Measurements from ENCODE around the gene ZNF79.

The ZNF79 gene

DNA sequence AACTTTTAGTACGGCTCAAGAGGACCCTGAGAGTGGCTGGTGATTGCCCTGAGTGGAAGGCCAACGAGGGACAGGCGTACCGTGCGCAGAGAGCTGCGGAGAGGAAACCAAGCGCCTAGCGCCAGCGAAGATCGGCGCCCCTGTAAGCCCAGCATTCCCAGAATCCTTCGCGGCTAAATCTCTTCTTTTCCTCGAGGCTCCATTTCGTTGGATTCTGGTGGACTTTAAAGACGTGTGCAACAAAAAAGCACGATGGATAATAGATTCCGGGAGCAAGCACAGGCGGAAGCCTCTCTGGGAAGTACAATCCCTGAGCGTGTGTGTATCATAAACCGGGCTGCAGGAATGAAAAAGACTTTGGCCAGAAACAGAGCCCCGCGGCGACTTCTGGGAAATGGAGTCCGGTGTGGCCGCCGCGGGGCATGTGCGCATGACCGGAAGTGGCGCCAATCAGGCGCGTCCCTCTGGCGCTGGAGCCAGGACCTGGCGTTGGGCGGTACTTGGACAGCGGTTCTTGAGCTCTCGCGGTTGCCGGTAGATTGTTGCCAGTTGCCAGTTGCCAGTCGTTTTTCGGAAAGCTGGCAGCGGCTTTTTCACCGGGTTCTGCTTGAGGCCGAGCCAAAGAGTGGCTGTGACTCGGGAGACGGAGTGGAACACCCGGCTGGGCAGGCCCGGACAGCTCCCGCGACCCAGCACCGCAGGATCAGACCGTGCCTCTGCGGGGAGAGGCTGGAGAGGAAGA lies at the start of gene ZNF79:
ZNF79 (plus strand) TSS at position 449 of the 742 bp plus-strand sequence. CDS start 406 bp downstream, outside the sequence.
- peak; percentile 84 for DNase-seq (ENCODE audit: low read depth)

DNA sequence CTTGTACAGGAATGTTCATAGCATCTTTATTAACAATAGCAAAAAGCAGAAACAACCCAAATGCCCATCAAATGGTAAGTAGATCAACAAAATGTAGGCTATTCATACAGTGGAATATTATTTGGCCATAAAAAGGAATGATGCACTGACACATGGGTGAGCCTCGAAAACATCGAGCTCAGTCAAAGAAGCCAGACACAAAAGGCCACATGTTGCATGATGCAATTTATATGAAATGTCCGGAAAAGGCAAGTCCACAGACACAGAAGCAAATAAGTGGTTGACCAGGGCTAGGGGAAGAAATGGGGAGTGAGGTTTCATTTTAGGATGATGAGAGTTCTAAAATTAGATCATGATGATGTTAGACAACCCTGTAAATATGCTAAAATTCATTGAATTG lies 43.7 kb upstream of the ZNF79 start:
- DNase-seq (ENCODE audit: low read depth) = no peak

DNA sequence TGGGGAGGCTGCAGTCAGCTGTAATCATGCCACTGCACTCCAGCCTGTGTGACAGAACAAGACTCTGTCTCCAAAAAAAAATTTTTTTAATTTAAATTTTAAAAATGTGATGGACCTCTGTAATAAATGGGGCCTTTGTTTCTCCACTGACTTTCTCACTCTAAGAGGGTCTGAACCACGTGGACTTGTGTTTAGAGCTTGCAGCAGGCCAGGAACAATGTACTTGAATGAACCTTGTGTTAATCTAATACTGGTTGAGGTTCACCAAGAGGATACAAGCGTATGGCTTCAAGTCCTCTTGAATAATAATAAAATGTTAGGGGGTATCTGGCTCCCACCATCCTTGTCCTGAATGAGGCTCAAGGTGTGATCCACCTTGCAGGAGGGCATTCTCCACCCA lies 41.6 kb upstream of the ZNF79 start:
- DNase-seq (ENCODE audit: low read depth) = no peak

DNA sequence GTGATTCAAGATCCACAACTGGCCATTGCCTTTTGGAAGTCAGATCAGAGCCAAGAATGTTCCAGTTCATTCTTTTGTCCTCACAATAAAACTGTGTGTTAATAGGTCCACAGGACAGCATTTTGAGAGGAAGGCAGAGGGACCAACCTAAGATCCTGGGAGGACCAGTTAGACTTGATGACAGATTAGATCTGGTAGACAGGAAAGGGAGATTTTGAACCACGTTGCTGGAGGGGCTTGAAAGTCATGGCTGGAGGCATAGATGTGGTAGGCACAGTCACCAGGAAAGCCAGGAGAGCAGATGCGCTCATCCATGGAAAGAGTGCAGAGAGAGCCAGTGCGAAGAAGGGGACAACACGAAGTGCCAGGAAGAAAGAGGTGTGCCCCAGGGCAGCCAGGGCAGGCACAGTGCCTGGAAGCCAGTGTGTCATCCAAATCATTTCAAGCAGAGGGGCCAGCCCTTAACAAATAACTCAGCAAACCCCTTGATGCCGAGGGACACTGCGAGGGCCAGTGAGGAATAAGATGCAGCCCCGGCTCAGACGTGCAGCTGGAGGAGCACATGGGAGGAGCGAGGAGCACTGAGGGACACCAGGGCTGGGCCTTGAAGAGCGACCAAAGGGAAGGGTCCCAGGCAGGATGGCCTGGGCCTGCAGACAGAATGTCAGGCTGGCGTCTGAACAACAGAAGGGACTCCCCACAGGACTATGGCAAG lies 40.0 kb upstream of the ZNF79 start:
- no peak for DNase-seq (ENCODE audit: low read depth)

DNA sequence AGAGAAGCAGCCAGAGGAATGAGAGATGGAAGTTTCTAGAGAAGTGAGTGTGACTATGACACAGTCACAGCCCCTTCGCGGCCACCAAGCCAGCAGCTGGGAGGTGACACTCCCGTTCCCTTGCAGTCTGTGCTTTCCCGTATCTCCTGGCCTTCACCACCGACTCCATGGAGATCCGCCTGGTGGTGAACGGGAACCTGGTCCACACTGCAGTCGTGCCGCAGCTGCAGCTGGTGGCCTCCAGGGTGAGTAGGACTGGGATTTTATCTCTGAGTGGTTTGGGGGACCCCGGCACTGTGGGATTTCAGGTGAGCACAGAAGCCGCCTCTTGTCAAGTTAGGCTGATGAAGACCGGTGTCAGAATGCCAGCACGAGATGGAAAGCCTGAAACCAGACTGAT lies 39.3 kb upstream of the ZNF79 start:
- DNase-seq (ENCODE audit: low read depth) = no peak

DNA sequence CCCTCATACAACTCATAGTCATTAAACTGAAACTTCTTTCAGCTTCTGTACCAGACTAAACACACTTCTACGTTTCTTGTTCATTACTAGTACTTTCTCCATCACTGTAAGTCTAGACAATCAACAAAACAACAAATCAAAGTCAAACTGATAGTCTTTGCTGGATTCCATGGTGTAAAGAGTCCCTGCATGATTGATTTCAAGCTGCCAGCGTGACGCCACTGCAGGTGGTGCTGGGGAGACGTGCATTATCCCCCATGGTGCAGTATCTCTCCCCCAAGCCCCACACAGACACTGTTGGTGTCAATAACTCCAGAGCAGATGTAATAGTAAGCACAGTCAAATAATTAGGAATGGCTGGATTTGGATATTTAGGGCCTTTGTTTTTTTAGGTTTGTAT lies 37.9 kb upstream of the ZNF79 start:
- no peak for DNase-seq (ENCODE audit: low read depth)

DNA sequence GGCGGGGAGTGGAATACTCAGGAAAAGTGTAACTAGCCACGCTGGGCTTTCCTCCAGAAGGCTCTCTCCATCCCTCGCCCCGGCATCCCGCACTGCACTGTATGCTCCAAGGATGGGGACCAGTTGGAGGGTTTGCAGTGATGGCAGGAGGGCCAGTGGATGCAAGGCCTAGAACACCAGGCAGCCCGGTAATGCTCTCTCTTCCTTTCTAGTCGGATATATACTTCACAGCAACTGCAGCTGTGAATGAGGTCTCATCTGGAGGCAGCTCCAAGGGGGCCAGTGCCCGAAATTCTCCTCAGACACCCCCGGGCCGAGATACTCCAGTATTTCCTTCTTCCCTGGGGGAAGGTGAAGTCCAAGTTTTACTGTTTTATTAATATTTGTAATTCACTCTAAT lies 37.2 kb upstream of the ZNF79 start:
- DNase-seq (ENCODE audit: low read depth) = no peak

DNA sequence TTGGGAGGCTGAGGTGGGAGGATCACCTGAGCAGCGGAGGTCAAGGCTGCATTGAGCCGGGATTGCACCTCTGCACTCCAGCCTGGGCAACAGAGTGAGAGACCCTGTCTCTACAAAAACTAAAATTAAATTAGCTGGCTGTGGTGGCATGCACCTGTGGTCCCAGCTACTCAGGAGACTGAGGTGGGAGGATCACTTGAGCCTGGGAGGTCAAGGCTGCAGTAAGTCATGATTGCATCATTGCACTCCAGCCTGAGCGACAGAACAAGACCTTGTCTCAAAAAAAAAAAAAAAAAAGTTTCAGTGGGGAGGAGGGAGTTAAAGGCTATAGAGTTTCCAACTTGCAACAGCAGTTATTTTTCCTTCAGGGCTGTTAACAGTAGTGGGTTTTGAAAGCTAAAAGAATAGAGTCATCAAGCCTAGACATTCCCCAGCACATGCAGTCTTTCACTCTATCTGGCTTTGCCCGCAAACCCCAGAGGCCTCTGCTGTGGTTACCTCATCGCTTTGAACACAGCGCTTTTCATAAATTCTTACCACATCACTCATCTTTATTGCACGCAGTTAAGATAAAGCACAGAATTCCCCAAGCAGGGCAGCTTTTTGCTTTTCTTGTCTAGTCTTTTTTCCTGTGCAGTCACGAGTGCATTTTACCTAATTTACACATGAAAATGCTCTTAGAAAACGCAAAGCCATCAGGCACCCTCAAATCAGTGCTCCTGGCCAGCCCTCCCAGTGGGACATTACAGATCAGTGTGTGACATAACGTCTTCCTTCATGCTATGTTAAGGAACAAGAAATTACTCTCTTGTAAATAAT lies 35.9 kb upstream of the ZNF79 start:
- peak; percentile 64 for DNase-seq (ENCODE audit: low read depth)

DNA sequence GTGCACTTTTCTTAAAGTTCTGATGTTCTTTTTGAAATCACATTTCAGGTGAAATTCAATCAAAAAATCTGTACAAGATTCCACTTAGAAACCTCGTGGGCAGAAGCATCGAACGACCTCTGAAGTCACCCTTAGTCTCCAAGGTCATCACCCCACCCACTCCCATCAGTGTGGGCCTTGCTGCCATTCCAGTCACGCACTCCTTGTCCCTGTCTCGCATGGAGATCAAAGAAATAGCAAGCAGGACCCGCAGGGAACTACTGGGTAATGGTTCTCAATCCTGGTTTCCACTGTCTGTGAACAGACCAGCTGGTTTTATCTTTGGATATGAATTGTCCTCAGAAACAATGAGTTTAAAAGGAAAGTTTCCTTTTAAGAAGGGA lies 35.3 kb upstream of the ZNF79 start:
- DNase-seq (ENCODE audit: low read depth) = no peak

DNA sequence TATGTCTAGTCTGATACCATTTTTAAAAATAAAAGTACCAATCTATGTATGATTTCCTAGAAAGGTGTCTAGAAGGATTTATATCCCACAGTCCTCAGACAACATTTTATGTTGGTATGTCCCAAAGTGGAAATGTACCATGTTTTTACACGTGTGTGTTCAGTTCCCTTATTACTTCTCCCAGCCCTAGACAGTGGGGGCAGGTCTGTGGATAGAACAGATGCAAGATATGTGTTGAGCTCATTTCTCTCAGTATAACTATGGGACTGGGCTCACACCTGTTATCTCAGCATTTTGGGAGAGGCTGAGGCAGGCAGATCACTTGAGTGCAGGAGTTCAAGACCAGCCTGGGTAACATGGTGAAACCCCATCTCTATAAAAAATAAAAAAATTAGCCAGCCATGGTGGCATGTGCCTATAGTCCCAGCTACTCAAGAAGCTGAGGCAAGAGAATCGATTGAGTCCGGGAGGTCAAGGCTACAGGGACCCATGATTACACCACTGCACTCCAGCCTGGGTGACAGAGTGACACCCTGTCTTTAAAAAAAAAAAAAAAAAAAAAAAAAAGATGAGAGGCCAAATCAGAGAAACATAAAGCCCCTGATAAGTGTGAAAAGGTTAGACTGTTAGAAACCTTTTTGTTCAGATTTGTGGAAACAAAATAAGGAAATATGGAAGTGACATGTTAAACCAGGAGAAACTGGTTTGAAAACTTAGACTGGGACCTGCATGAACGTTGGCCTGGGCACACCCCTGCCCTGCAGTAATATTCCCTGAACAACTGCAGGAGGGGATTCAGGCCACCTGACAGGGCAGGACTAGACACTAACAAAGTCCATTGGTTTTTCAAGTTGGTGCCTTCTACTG lies 34.6 kb upstream of the ZNF79 start:
- no peak for DNase-seq (ENCODE audit: low read depth)

DNA sequence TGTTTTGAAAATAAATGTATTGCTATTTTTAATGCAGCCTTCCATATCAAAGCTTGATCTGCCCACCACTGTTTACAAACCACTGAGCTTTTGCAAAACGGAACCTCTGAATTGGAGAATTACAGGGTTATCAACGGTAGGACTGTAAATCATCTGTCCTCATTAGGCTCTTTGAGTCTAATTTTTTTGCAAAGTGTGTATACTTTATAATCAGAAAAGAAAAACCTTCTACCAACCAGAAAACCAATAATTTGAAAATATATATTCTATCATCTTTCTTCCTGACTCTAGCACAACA lies 34.0 kb upstream of the ZNF79 start:
- no peak for DNase-seq (ENCODE audit: low read depth)

DNA sequence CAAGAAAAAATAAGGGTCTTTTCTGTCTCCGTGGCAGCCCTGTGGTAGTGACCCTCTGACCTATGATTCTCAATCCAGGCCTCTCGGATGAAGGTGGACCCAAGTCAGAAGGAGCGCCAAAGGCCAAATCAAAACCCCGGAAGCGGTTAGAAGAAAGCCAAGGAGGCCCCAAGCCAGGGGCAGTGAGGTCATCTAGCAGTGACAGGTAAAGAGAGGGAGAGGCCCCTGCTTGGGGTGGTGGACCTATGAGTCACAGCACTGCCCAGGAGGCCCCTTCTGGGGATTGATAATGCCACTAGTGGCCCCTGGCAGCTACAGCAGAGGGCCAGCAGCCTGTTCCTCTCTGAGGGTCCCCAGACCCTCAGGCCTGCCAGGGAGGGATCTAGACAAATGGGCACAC lies 33.6 kb upstream of the ZNF79 start:
- DNase-seq (ENCODE audit: low read depth) = no peak

DNA sequence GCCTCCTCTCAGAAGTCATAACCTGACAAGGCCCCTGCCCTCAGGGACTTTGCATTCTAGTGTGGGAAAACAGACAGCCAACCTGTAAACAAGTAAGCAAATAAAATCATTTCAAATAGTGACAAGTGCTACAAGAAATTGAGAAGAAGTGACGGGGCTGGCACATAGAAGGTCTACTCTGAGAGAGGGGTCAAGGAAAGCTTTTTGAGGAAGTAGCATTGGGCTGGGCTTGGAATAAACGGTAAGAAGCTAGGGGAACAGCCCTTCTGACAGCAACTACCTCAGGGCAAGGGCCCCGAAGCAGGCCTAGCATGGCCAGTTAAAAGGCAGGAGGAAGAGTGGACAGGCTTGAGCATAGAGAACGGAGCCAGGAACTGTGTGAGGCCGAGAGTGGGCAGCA lies 32.0 kb upstream of the ZNF79 start:
- DNase-seq (ENCODE audit: low read depth) = no peak

DNA sequence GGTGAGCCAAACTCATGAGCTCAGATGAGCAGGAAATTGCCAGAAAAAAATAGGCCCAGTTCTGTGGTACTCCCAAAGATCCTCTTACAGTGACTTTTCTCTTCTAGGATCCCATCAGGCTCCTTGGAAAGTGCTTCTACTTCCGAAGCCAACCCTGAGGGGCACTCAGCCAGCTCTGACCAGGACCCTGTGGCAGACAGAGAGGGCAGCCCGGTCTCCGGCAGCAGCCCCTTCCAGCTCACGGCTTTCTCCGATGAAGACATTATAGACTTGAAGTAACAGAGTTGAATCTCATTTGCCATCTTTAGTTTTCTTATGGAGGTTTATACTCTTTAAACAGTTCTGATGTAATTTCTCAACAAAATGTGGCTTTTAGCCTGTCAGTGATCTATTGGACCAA lies 31.2 kb upstream of the ZNF79 start:
- DNase-seq (ENCODE audit: low read depth) = no peak

DNA sequence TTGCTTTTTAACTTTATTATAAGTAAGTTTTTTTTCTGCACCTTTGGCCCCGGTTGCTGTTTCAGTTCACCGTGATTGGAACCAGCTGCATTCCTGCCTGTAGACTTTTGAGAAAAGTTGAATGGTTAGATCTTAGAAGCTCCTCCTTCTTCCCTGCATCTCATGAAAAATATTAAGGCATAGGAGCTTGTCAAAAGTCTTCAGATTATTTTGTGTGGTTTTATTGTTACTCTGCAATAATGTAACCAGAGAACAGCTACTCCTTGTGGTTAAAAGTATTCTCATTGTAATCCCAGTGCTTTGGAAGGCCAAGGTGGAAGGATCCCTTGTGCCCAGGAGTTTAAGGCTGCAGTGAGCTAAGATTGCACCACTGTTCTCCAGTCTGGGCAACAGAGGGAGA lies 30.5 kb upstream of the ZNF79 start:
- no peak for DNase-seq (ENCODE audit: low read depth)

DNA sequence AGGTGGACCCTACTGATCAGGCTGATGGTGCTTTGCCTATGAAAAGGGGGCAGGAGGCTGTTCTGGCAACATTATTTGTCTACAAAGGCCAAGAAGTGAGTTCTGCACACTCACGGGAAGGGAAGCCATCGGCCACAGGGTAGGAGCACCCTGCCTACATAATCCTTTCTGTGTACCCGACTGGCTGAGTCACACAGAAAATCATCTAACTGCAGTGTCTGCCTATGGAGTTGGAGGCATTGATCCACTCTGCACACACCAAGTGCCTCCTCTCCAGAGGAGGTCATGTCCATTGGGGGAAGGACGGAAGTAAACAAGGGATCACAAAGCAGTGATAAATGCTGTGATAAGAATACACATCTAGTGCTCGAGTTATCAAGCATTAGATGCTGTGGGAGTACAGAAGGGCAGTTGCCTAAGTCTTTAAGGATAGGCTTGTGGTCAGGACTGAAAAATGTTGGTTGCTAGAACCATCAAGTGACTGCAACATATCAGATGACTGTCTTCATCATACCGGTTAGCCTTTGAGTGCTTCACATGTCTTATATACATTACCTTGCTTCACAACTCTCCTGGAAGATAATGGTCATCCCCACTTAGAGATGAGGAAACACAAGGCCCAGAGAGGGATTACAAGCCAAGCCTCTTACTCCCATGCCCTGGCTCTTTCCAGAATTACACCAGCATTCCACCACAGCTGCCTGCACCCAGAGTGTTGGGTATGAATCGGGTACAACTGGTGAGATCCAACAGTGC lies 28.5 kb upstream of the ZNF79 start:
- no peak for DNase-seq (ENCODE audit: low read depth)

DNA sequence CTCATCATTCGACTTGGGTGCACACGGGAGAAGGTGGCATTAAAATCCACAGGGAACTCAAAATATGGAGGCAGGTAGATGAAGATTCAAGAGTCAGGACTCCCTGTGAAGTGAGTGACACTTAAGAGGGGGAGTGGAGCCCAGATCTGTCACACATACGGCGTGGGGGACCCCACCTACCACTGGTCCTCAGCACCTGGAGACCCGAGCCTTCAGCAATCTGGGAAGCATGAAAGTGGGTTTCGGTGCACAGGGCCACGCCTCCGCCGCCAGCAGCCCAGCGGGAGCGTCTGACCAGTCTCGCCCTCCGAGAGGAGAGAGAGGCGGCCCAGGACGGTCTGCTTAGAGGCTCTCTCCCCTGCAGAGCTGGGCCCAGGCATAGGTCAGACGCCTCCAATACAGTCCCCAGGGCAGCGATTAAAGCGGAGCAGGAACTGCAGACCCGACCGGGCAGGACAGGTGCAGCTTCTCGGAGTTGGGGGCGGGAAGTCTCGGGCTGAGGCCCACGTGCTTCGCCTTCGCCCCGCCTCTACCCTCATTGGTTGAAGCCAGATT lies 27.9 kb upstream of the ZNF79 start:
- no peak for DNase-seq (ENCODE audit: low read depth)

DNA sequence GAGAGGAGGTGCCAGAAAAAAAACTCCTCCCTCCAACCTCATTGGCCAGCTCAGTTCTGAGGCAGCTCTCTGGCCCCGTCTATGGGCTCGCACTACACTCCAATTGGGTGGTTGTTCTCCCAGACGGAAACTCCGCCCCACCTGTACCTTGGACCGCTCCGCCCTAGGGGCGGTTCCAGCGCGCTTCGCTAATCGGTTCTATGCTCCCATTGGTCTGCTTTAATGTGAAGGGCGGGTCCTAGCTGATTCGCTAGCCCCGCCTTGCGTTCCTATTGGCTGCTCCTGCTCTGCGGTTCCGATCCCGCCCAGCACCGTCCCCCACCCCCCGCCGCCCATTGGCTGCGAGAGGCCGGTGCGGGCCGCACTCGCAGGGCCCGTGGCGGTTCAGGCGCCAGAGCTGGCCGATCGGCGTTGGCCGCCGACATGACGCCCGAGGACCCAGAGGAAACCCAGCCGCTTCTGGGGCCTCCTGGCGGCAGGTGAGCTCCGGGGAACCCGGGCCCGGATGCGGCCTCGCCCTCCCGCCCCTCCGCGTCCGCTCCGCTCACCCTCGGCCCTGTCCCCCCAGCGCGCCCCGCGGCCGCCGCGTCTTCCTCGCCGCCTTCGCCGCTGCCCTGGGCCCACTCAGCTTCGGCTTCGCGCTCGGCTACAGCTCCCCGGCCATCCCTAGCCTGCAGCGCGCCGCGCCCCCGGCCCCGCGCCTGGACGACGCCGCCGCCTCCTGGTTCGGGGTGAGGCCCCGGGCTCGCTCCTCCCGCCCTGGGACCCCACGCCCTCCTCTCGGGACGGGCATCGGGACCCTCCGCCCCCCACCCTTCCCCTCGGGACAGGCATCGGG lies 27.2 kb upstream of the ZNF79 start, which contains the start of gene SLC2A8:
SLC2A8 (plus strand) TSS at position 362 of the 838 bp plus-strand sequence; CDS start at position 424, 62 bp downstream.
- DNase-seq (ENCODE audit: low read depth) = peak; percentile 71

DNA sequence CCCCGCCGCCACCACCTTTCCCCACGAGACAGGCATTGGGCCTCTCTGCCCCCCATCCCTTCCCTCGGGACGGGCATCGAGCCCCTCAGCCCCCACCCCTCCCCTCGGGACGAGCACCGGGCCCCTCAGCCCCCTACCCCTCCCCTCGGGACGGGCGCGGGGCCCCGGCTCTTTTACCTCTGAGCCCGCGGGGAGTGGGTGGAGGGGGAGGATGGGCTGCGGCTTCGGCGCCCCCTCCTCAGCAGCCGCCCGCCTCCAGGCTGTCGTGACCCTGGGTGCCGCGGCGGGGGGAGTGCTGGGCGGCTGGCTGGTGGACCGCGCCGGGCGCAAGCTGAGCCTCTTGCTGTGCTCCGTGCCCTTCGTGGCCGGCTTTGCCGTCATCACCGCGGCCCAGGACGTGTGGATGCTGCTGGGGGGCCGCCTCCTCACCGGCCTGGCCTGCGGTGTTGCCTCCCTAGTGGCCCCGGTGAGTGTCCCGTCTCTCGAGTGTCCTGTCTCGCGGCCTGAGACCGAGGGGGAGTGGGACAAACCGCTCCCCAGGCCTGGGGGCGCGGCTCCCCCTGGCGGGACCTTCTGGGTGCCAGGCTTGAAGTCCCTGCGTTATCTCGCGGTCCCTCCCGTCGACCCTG lies 26.4 kb upstream of the ZNF79 start:
- no peak for DNase-seq (ENCODE audit: low read depth)

DNA sequence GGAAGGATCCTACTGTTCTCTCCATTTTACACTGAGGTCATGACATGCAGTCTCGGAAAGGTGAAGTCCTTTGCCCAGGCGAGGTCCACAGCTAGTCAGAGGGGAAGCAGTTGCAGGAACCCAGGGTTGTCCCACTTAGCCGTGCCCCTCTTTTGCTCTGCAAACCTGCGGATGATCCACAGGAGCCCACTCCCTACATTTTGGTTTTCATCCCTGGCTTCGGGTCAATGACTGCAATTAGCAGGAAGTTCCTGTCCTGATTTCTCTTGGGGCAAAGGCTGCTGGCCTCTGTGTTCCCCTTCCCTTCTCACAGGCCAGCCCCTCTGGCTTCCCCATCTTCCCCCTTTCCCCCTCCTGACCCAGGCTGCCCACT lies 25.9 kb upstream of the ZNF79 start:
- DNase-seq (ENCODE audit: low read depth) = no peak
